Stimulated activated memory B cell treated with anti-CD40 and anti-IgM and Interleukin-4, amounts not matched to agents 10 μg/mL and 1 μg/mL and 100 μg/mL, for 72 hours (primary cell): ENCODE measurements around the gene TNIP1.
A peak's percentile ranks its signal among the peaks of the same experiment; 100 is the strongest.

Source experiments
- ATAC-seq: fragments of 150-1000 bp; cut with Tn5 transposase; 2 replicates; pipeline ENCODE4 v1.10.0; 2021
- H3K27ac Mint-ChIP-seq: one replicate; pipeline ENCODE4 v1.8.0; 2022; ENCODE audit warnings: mild to moderate bottlenecking, mixed read lengths
- H3K27me3 Mint-ChIP-seq: one replicate; pipeline ENCODE4 v1.8.0; 2022; ENCODE audit warnings: mixed read lengths
- H3K36me3 Mint-ChIP-seq: one replicate; pipeline ENCODE4 v1.8.0; 2022; ENCODE audit warnings: mixed read lengths
- H3K4me1 Mint-ChIP-seq: one replicate; pipeline ENCODE4 v1.8.0; 2022; ENCODE audit warnings: mixed read lengths
- H3K4me3 Mint-ChIP-seq: one replicate; pipeline ENCODE4 v1.8.0; 2022; ENCODE audit warnings: mild to moderate bottlenecking, moderate library complexity, mixed read lengths
- H3K9me3 Mint-ChIP-seq: one replicate; pipeline ENCODE4 v1.8.0; 2022; ENCODE audit warnings: mixed read lengths

The TNIP1 gene

GRCh38 chr5:151036556-151036955 is 44.3 kb downstream of the TNIP1 start:
- Mint-ChIP-seq H3K4me3 (no peak overlapping the region), H3K27me3 (no peaks in the 10 kb centered on the region), H3K36me3 (peaks cover 92% of the 10 kb centered on the region), H3K4me1 (peaks cover 5% of the 10 kb centered on the region), H3K27ac (no peak overlapping the region), H3K9me3 (no peaks in the 10 kb centered on the region)
- no peak for ATAC-seq

- ATAC-seq, result no peak
- Mint-ChIP-seq H3K36me3 (peaks cover 92% of the 10 kb centered on the region), H3K4me1 (peaks cover 5% of the 10 kb centered on the region), H3K27me3 (no peaks in the 10 kb centered on the region), H3K4me3 (no peak overlapping the region), H3K27ac (no peak overlapping the region), H3K9me3 (no peaks in the 10 kb centered on the region)
These were observed 46.1 kb downstream of the TNIP1 start for GRCh38 chr5:151034422-151035379.

- Mint-ChIP-seq H3K27ac (no peak overlapping the region), H3K27me3 (no peaks in the 10 kb centered on the region), H3K4me3 (no peak overlapping the region), H3K4me1 (peaks cover under 1% of the 10 kb centered on the region), H3K9me3 (no peaks in the 10 kb centered on the region), H3K36me3 (peaks cover 96% of the 10 kb centered on the region)
- ATAC-seq, result no peak
These were observed 47.5 kb downstream of the TNIP1 start for GRCh38 chr5:151033217-151033934.

DNA sequence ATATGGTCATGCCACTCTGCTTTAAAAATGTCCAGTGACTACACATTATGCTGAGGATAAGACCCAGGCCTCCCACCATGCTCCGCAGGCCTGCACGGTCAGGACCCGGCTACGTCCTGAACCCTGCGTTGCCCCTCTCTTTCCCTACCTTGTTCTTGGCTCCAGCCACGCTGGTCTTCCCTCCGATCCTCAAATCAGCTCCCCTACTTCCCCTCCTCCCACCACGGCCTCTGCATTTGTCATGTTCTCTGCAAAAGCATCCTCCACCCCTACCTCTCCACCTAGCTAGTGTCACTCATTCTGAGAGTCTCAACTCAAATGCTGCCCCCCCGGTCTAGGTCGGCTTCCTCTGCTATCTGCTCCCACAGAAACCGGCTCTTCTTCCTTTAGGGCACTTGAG is 49.3 kb downstream of the TNIP1 start:
- Mint-ChIP-seq H3K27ac (peak overlapping the region; percentile 4), H3K4me3 (peak overlapping the region; percentile 11), H3K9me3 (no peaks in the 10 kb centered on the region), H3K36me3 (peaks cover 97% of the 10 kb centered on the region), H3K27me3 (no peaks in the 10 kb centered on the region), H3K4me1 (no peaks in the 10 kb centered on the region)
- no peak for ATAC-seq

GRCh38 chr5:151030379-151030778 is 50.5 kb downstream of the TNIP1 start:
- H3K9me3 Mint-ChIP-seq, result no peaks in the 10 kb centered on the region
- no peak overlapping the region for H3K27ac Mint-ChIP-seq
- ATAC-seq, result no peak
- no peak overlapping the region for H3K4me3 Mint-ChIP-seq
- no peaks in the 10 kb centered on the region for H3K4me1 Mint-ChIP-seq
- H3K36me3 Mint-ChIP-seq, result peaks cover 97% of the 10 kb centered on the region
- H3K27me3 Mint-ChIP-seq, result no peaks in the 10 kb centered on the region

DNA sequence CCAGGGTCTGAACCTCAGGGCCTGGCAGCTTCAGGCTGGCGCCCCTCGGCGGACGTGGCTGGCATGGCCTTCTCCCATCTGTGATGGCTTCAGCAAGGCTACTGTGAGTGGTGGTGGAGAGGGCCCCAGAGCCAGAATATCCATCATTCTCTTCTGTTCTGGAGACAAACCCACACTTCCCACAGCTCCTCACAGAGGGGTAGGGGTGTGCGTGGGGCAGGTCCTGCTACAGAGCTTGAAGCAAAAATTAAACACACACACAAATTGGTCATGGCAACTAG is 50.8 kb downstream of the TNIP1 start:
- no peak for ATAC-seq
- Mint-ChIP-seq H3K36me3 (peaks cover 94% of the 10 kb centered on the region), H3K4me1 (no peaks in the 10 kb centered on the region), H3K27me3 (no peaks in the 10 kb centered on the region), H3K4me3 (no peak overlapping the region), H3K27ac (no peak overlapping the region), H3K9me3 (no peaks in the 10 kb centered on the region)

- Mint-ChIP-seq H3K4me3 (no peak overlapping the region), H3K27me3 (no peaks in the 10 kb centered on the region), H3K36me3 (peaks cover 92% of the 10 kb centered on the region), H3K4me1 (no peaks in the 10 kb centered on the region), H3K9me3 (no peaks in the 10 kb centered on the region), H3K27ac (no peak overlapping the region)
- no peak for ATAC-seq
These were observed 51.4 kb downstream of the TNIP1 start for GRCh38 chr5:151029179-151030055.

DNA sequence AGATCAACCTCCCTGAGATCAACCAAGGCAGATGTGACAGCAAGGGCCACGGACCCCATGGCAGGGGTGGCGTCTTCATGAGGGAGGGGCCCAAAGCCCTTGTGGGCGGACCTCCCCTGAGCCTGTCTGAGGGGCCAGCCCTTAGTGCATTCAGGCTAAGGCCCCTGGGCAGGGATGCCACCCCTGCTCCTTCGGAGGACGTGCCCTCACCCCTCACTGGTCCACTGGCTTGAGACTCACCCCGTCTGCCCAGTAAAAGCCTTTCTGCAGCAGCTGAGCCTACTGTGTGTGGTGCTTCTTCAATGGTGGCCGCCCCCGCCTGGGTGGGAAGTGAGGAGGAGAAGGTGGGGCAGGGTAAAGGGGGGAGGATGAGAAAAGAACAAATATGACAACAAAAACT is 52.1 kb downstream of the TNIP1 start:
- no peaks in the 10 kb centered on the region for H3K4me1 Mint-ChIP-seq
- no peak overlapping the region for H3K4me3 Mint-ChIP-seq
- no peaks in the 10 kb centered on the region for H3K27me3 Mint-ChIP-seq
- peaks cover 89% of the 10 kb centered on the region for H3K36me3 Mint-ChIP-seq
- H3K27ac Mint-ChIP-seq, result no peak overlapping the region
- H3K9me3 Mint-ChIP-seq, result no peaks in the 10 kb centered on the region
- no peak for ATAC-seq

- no peak for ATAC-seq
- Mint-ChIP-seq H3K9me3 (no peaks in the 10 kb centered on the region), H3K36me3 (peaks cover 85% of the 10 kb centered on the region), H3K27ac (no peak overlapping the region), H3K4me1 (no peaks in the 10 kb centered on the region), H3K27me3 (no peaks in the 10 kb centered on the region), H3K4me3 (no peak overlapping the region)
These were observed 52.8 kb downstream of the TNIP1 start for GRCh38 chr5:151027961-151028479.

GRCh38 chr5:151026679-151027078 is 54.2 kb downstream of the TNIP1 start:
- no peak for ATAC-seq
- Mint-ChIP-seq H3K27me3 (no peaks in the 10 kb centered on the region), H3K9me3 (no peaks in the 10 kb centered on the region), H3K4me1 (peaks cover 13% of the 10 kb centered on the region), H3K27ac (no peak overlapping the region), H3K4me3 (no peak overlapping the region), H3K36me3 (peaks cover 77% of the 10 kb centered on the region)

DNA sequence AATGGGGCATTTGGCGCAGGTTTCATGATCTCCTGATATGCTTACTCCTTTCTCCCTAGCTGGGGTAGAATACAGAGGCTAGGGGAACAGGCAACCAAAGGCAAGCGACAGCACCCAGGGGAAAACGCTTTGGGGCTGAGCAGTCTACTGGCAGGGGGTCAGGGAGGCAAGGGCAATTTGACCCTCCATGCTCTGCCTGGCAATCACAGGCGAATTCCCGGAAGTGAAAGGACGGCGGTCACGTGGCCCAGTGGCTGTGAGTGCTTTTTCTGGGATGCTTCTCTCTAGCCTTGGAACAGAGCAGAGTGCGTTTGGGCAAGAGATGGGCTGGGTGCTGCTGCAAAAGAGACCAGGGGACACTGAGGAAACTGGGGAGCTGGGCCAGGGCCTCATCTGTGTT is 54.7 kb downstream of the TNIP1 start:
- H3K27ac Mint-ChIP-seq, result no peak overlapping the region
- no peak for ATAC-seq
- no peak overlapping the region for H3K4me3 Mint-ChIP-seq
- H3K4me1 Mint-ChIP-seq, result peaks cover 19% of the 10 kb centered on the region
- no peaks in the 10 kb centered on the region for H3K27me3 Mint-ChIP-seq
- peaks cover 71% of the 10 kb centered on the region for H3K36me3 Mint-ChIP-seq
- H3K9me3 Mint-ChIP-seq, result no peaks in the 10 kb centered on the region

- Mint-ChIP-seq H3K36me3 (peaks cover 62% of the 10 kb centered on the region), H3K27me3 (no peaks in the 10 kb centered on the region), H3K9me3 (no peaks in the 10 kb centered on the region), H3K27ac (no peak overlapping the region), H3K4me1 (peaks cover 28% of the 10 kb centered on the region), H3K4me3 (no peak overlapping the region)
- no peak for ATAC-seq
These were observed 55.6 kb downstream of the TNIP1 start for GRCh38 chr5:151025250-151025606.

GRCh38 chr5:151024440-151025249 is 56.2 kb downstream of the TNIP1 start:
- no peak overlapping the region for H3K4me3 Mint-ChIP-seq
- no peaks in the 10 kb centered on the region for H3K9me3 Mint-ChIP-seq
- no peaks in the 10 kb centered on the region for H3K27me3 Mint-ChIP-seq
- H3K36me3 Mint-ChIP-seq, result peaks cover 57% of the 10 kb centered on the region
- peaks cover 31% of the 10 kb centered on the region for H3K4me1 Mint-ChIP-seq
- no peak overlapping the region for H3K27ac Mint-ChIP-seq
- ATAC-seq, result no peak

GRCh38 chr5:151023651-151024050 is 57.2 kb downstream of the TNIP1 start:
- H3K27me3 Mint-ChIP-seq, result no peaks in the 10 kb centered on the region
- ATAC-seq, result no peak
- H3K4me3 Mint-ChIP-seq, result no peak overlapping the region
- peaks cover 47% of the 10 kb centered on the region for H3K36me3 Mint-ChIP-seq
- H3K4me1 Mint-ChIP-seq, result peaks cover 31% of the 10 kb centered on the region
- no peaks in the 10 kb centered on the region for H3K9me3 Mint-ChIP-seq
- no peak overlapping the region for H3K27ac Mint-ChIP-seq
